Nephron (organoid): Measurements from ENCODE around the gene JADE3.

Source experiments
- H3K27ac Mint-ChIP-seq, 3 experiments: 2 replicates each; pipeline ENCODE4 v1.8.0; 2020; ENCODE audit warnings: mixed read lengths in 3 of 3, mild to moderate bottlenecking in 2 of 3, moderate library complexity in 1 of 3
- H3K27me3 Mint-ChIP-seq: 2 replicates; pipeline ENCODE4 v1.8.0; 2021; ENCODE audit warnings: low read depth, mild to moderate bottlenecking, moderate library complexity, mixed read lengths
- H3K36me3 Mint-ChIP-seq: 2 replicates; pipeline ENCODE4 v1.8.0; 2020; ENCODE audit warnings: low read depth, mixed read lengths
- H3K4me1 Mint-ChIP-seq: 2 replicates; pipeline ENCODE4 v1.8.0; 2020; ENCODE audit warnings: mixed read lengths
- H3K4me3 Mint-ChIP-seq, 3 experiments: 2 replicates each; pipeline ENCODE4 v1.8.0; 2020; ENCODE audit warnings: mild to moderate bottlenecking in 3 of 3, mixed read lengths in 3 of 3, moderate library complexity in 2 of 3
- H3K9me3 Mint-ChIP-seq: 2 replicates; pipeline ENCODE4 v1.8.0; 2020; ENCODE audit warnings: mixed read lengths
- CTCF ChIP-seq, 3 experiments: fragments of 200-600 bp; sonication (generic); IDR thresholded peaks; one replicate each; pipeline ENCODE4 v1.5.0; 2021; ENCODE audit warnings: antibody characterized with exemption in 3 of 3; ENCODE audit not compliant: unreplicated experiment in 3 of 3

JADE3 gene

GRCh38 chrX:47068214-47068613, 156.0 kb downstream of the JADE3 start:
- no peak for TF ChIP-seq CTCF (IDR thresholded peaks at IDR 0.05; ENCODE audit: unreplicated experiment in 3 of 3)
- Mint-ChIP-seq H3K36me3 (no peaks in the 10 kb centered on the region), H3K9me3 (peaks cover 3% of the 10 kb centered on the region), H3K27ac (no peak overlapping the region), H3K4me1 (no peaks in the 10 kb centered on the region), H3K27me3 (no peaks in the 10 kb centered on the region), H3K4me3 (no peak overlapping the region)

- H3K9me3 Mint-ChIP-seq, result peaks cover 7% of the 10 kb centered on the region
- H3K4me3 Mint-ChIP-seq, result no peak overlapping the region
- no peaks in the 10 kb centered on the region for H3K36me3 Mint-ChIP-seq
- no peak overlapping the region for H3K27ac Mint-ChIP-seq
- H3K4me1 Mint-ChIP-seq, result no peaks in the 10 kb centered on the region
- no peak for TF ChIP-seq CTCF (IDR thresholded peaks at IDR 0.05; ENCODE audit: unreplicated experiment in 3 of 3)
- no peaks in the 10 kb centered on the region for H3K27me3 Mint-ChIP-seq
Observed at GRCh38 chrX:47068720-47069119, 156.5 kb downstream of the JADE3 start.

- no peaks in the 10 kb centered on the region for H3K27me3 Mint-ChIP-seq
- TF ChIP-seq CTCF (IDR thresholded peaks at IDR 0.05; ENCODE audit: unreplicated experiment in 3 of 3), result no peak
- no peaks in the 10 kb centered on the region for H3K36me3 Mint-ChIP-seq
- H3K9me3 Mint-ChIP-seq, result peaks cover 7% of the 10 kb centered on the region
- no peak within 1 kb of the TSS for H3K4me3 Mint-ChIP-seq
- H3K4me1 Mint-ChIP-seq, result no peaks in the 10 kb centered on the region
- H3K27ac Mint-ChIP-seq, result no peak within 1 kb of the TSS
Observed at GRCh38 chrX:47078129-47079043, 166.2 kb downstream of the JADE3 start, which contains the start of gene RGN. Gene RGN (plus strand): TSS chrX:47078443. CDS start chrX:47081145, 2,702 bp downstream.

GRCh38 chrX:47080215-47080914, 168.1 kb downstream of the JADE3 start:
- H3K27me3 Mint-ChIP-seq, result no peaks in the 10 kb centered on the region
- H3K4me1 Mint-ChIP-seq, result no peaks in the 10 kb centered on the region
- peaks cover 6% of the 10 kb centered on the region for H3K9me3 Mint-ChIP-seq
- H3K4me3 Mint-ChIP-seq, result no peak overlapping the region
- peak overlapping the region in 1 of 3 experiments; percentile 24 for H3K27ac Mint-ChIP-seq
- H3K36me3 Mint-ChIP-seq, result peaks cover 7% of the 10 kb centered on the region
- TF ChIP-seq CTCF (IDR thresholded peaks at IDR 0.05; ENCODE audit: unreplicated experiment in 3 of 3), result no peak

- Mint-ChIP-seq H3K27me3 (no peaks in the 10 kb centered on the region), H3K4me1 (no peaks in the 10 kb centered on the region), H3K36me3 (peaks cover 7% of the 10 kb centered on the region), H3K9me3 (peaks cover 6% of the 10 kb centered on the region), H3K27ac (no peak overlapping the region), H3K4me3 (no peak overlapping the region)
- no peak for TF ChIP-seq CTCF (IDR thresholded peaks at IDR 0.05; ENCODE audit: unreplicated experiment in 3 of 3)
Observed at GRCh38 chrX:47080915-47081236, 168.7 kb downstream of the JADE3 start.
